ENCODE measurements around the gene UBE2QL1. TPM values are rescaled to one million over a fixed set of nuclear protein-coding genes. Genes with fewer than 3 reads are reported as not detected.

UBE2QL1 gene
- total RNA-seq, 1 experiment from 2014 or later, result 0.11 TPM

GRCh38 chr5:6496207-6496584 lies 47.5 kb downstream of the UBE2QL1 start:
- Histone ChIP-seq H2AFZ (ENCODE audit: low read length) (no peak overlapping the region), H3K23me2 (ENCODE audit: insufficient read length, low read depth, low read length, poor library complexity, severe bottlenecking) (no peaks in the 10 kb centered on the region), H3K79me1 (ENCODE audit: insufficient read depth, low read depth, low read length, poor library complexity, severe bottlenecking) (no peaks in the 10 kb centered on the region), H3K9ac (ENCODE audit: extremely low read depth, insufficient read length, low read length) (no peak overlapping the region), H3K4me1 (ENCODE audit: insufficient read depth, low read length) (peaks cover 2% of the 10 kb centered on the region), H3K9me3 (ENCODE audit: control insufficient read depth, low read depth, low read length) (no peaks in the 10 kb centered on the region), H3K79me2 (ENCODE audit: insufficient read depth, low read length) (no peaks in the 10 kb centered on the region), H2BK15ac (ENCODE audit: low read depth, low read length) (no peak overlapping the region), H2AK5ac (ENCODE audit: insufficient read length, low read length) (no peak overlapping the region), H4K8ac (replicated peaks; ENCODE audit: insufficient read length, low read depth, low read length) (no peak overlapping the region), H4K91ac (ENCODE audit: insufficient read length, low read depth, low read length) (no peak overlapping the region), H4K5ac (ENCODE audit: insufficient read length, low read depth, low read length) (no peak overlapping the region), H3T11ph (ENCODE audit: low read length) (no peak overlapping the region), H3K4me2 (ENCODE audit: insufficient read depth, insufficient read length, low read length) (no peak overlapping the region), H3K56ac (ENCODE audit: insufficient read length, low read depth, low read length) (no peak overlapping the region), H3K27me3 (ENCODE audit: insufficient read depth, low read length) (no peaks in the 10 kb centered on the region), H3K23ac (ENCODE audit: insufficient read length, low read depth, low read length) (no peak overlapping the region), H2BK120ac (ENCODE audit: low read depth, low read length, poor library complexity, severe bottlenecking) (no peak overlapping the region), H2BK5ac (ENCODE audit: insufficient read length, low read length) (no peak overlapping the region), H3K4ac (ENCODE audit: low read depth, low read length) (no peak overlapping the region), H4K20me1 (ENCODE audit: control insufficient read depth, insufficient read depth, insufficient read length) (no peaks in the 10 kb centered on the region), H2BK20ac (ENCODE audit: low read depth, low read length, poor library complexity, severe bottlenecking) (no peak overlapping the region), H2BK12ac (ENCODE audit: insufficient read length, low read depth, low read length) (no peak overlapping the region), H3K27ac (ENCODE audit: insufficient read length, low read depth, low read length) (no peak overlapping the region), H3K18ac (ENCODE audit: insufficient read length, low read depth, low read length) (no peak overlapping the region), H3K14ac (ENCODE audit: insufficient read depth, low read length) (no peak overlapping the region)
- Mint-ChIP-seq H3K27me3 (ENCODE audit: low read depth) (peaks cover 42% of the 10 kb centered on the region), H3K4me1 (peaks cover 10% of the 10 kb centered on the region in 2 experiments), H3K9me3 (no peaks in the 10 kb centered on the region; a peak in 1 of 5 replicates), H3K4me3 (no peak overlapping the region), H3K36me3 (ENCODE audit: insufficient read depth in 1 of 3, low read depth in 3 of 3) (no peaks in the 10 kb centered on the region), H3K27ac (no peak overlapping the region)
- DNase-seq, result no peak
- no CpG with 5 or more reads among the region's 5 CpGs for WGBS (ENCODE audit: extremely low coverage, insufficient read length, low lambda C conversion rate)
- no peak for TF ChIP-seq CTCF (conservative IDR thresholded peaks at IDR 0.05)
